Caco-2 (cell line): ENCODE data around the gene SLC25A10. TPM values are rescaled to one million over a fixed set of nuclear protein-coding genes. Genes with fewer than 3 reads are reported as not detected.

ENCODE experiments used
- BruUV-seq: library from RNA; stranded (reverse); fragments of 400-500 nt; replicated peaks from 2 replicates; lab custom pipeline; 2021; lab: Mats Ljungman, UMichigan
- CTCF ChIA-PET: fragments of 300-600 bp; sonication (Branson Sonifier 250); formaldehyde crosslinking; loops from one replicate; lab custom pipeline; 2022; ENCODE audit warnings: antibody characterized with exemption; lab: Charles Lee
- POLR2A ChIA-PET: fragments of 300-600 bp; sonication (Branson Sonifier 250); formaldehyde crosslinking; loops from one replicate; lab custom pipeline; 2022; ENCODE audit warnings: antibody characterized with exemption; lab: Charles Lee
- DNase-seq, 2 experiments: peaks; one replicate each; pipeline versions ENCODE4 v3.0.0 to v3.0.0-alpha.2; 2020 to 2022
- H3K27me3 ChIP-seq: replicated peaks from 2 replicates; pipeline ENCODE4 v1.6.0; 2011; ENCODE audit warnings: low read length; ENCODE audit not compliant: control insufficient read depth, insufficient read depth
- H3K36me3 ChIP-seq: 2 replicates; pipeline ENCODE4 v1.5.1; 2011; ENCODE audit warnings: low read length; ENCODE audit not compliant: control insufficient read depth, insufficient read depth
- H3K4me1 ChIP-seq: fragments of 250-450 bp; sonication (Bioruptor Pico); 2 replicates; pipeline ENCODE4 v1.5.1; 2020; ENCODE audit warnings: mild to moderate bottlenecking
- H3K4me3 ChIP-seq: 2 replicates; pipeline ENCODE4 v1.5.1; 2011; ENCODE audit warnings: low read depth, mild to moderate bottlenecking, control low read depth, low read length
- H3K9me3 ChIP-seq: fragments of 250-450 bp; sonication (Bioruptor Pico); 2 replicates; pipeline ENCODE4 v1.5.1; 2020; ENCODE audit warnings: mild to moderate bottlenecking, moderate library complexity
- H3K27ac Mint-ChIP-seq: one replicate; pipeline ENCODE4 v1.8.0; 2022; ENCODE audit warnings: mixed read lengths; ENCODE audit not compliant: unreplicated experiment
- H3K27me3 Mint-ChIP-seq: one replicate; pipeline ENCODE4 v1.8.0; 2022; ENCODE audit warnings: mixed read lengths; ENCODE audit not compliant: insufficient read depth, unreplicated experiment
- H3K36me3 Mint-ChIP-seq: one replicate; pipeline ENCODE4 v1.8.0; 2022; ENCODE audit warnings: mild to moderate bottlenecking, mixed read lengths; ENCODE audit not compliant: insufficient read depth, unreplicated experiment
- H3K4me1 Mint-ChIP-seq: one replicate; pipeline ENCODE4 v1.8.0; 2022; ENCODE audit warnings: low read depth, mixed read lengths; ENCODE audit not compliant: unreplicated experiment
- H3K4me3 Mint-ChIP-seq: one replicate; pipeline ENCODE4 v1.8.0; 2022; ENCODE audit warnings: mild to moderate bottlenecking, moderate library complexity, mixed read lengths; ENCODE audit not compliant: unreplicated experiment
- H3K9me3 Mint-ChIP-seq: one replicate; pipeline ENCODE4 v1.8.0; 2022; ENCODE audit warnings: mixed read lengths; ENCODE audit not compliant: unreplicated experiment
- intact Hi-C: fragments of 100-400 bp; cut with micrococcal nuclease; formaldehyde crosslinking; loops from one replicate; pipeline ENCODE4 v1.10.0; 2022; ENCODE audit not compliant: unreplicated experiment
- total RNA-seq: library from RNA; stranded (reverse); gene quantifications from 2 replicates; pipeline ENCODE4 v1.2.3, GENCODE V29; 2022
- TF ChIP-seq, protein P1 (sequence below), 2 experiments: fragments of 200-600 bp in 1 of 2; IDR thresholded peaks; 1 replicate in 1 of 2; 2 replicates in 1 of 2; pipeline versions ENCODE4 v1.5.1 to v1.8.0; 2011 to 2022; ENCODE audit warnings: antibody characterized with exemption in 1 of 2, control low read depth in 1 of 2, inconsistent platforms in 1 of 2, low read depth in 1 of 2, low read length in 1 of 2, mild to moderate bottlenecking in 1 of 2, moderate library complexity in 1 of 2; ENCODE audit not compliant: insufficient read depth in 1 of 2, severe bottlenecking in 1 of 2, unreplicated experiment in 1 of 2

The SLC25A10 gene
- total RNA-seq, 1 experiment from 2014 or later, result 49.5 TPM

DNA sequence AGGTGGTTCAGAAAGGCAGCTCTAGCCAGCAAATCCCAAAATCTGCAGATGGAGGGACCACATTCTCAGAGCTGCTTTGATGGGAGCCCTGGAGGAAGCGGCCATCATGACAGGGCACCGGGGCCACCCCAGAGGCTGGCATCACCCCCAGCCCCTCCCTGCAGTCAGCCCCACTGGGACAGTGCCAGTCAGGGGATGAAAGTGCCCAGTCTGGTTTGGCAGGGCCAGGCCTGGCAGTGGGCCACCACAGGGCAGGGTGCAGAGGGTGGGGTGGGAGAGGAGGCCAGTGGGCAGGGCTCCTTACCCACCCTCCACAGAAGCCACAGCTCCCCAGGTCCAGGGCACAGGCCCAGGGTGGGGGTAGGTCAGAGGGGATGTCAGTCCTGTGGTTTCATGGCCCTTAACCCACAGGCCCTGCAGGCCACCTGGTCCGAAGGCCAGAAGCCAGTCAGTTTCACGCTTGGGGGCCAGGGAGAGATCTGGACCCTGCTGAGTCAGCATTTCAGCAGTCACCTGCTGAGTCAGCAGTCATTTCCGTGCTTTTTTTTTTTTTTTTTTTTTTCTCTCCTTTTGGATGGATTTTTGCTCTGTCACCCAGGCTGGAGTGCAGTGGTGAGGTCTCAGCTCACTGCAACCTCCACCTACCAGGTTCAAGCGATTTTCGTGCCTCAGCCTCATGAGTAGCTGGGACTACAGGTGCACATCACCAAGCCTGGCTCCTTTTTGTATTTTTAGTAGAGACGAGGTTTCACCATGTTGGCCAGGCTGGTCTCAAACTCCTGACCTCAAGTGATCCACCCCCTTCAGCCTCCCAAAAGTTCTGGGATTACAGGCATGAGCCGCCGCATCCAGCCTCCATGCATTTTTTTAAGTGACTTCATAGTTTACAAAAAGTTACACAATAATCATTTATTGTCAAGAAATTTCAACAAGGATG lies 10.4 kb downstream of the SLC25A10 start:
- peaks cover 31% of the 10 kb centered on the region for H3K36me3 Mint-ChIP-seq
- Histone ChIP-seq H3K4me3 (no peak overlapping the region), H3K36me3 (no peaks in the 10 kb centered on the region), H3K9me3 (no peaks in the 10 kb centered on the region), H3K27me3 (no peaks in the 10 kb centered on the region), H3K4me1 (peaks cover 4% of the 10 kb centered on the region; the same call in 1 of the 2 replicates)
- no peaks in the 10 kb centered on the region for H3K4me1 Mint-ChIP-seq
- intact Hi-C loops, result no loop called here
- DNase-seq, result no peak
- TF ChIP-seq, protein P1, sequence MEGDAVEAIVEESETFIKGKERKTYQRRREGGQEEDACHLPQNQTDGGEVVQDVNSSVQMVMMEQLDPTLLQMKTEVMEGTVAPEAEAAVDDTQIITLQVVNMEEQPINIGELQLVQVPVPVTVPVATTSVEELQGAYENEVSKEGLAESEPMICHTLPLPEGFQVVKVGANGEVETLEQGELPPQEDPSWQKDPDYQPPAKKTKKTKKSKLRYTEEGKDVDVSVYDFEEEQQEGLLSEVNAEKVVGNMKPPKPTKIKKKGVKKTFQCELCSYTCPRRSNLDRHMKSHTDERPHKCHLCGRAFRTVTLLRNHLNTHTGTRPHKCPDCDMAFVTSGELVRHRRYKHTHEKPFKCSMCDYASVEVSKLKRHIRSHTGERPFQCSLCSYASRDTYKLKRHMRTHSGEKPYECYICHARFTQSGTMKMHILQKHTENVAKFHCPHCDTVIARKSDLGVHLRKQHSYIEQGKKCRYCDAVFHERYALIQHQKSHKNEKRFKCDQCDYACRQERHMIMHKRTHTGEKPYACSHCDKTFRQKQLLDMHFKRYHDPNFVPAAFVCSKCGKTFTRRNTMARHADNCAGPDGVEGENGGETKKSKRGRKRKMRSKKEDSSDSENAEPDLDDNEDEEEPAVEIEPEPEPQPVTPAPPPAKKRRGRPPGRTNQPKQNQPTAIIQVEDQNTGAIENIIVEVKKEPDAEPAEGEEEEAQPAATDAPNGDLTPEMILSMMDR (IDR thresholded peaks at IDR 0.05; ENCODE audit: insufficient read depth in 1 of 2, low read depth in 1 of 2, low read length in 1 of 2, severe bottlenecking in 1 of 2, unreplicated experiment in 1 of 2), result no peak
- ChIA-PET POLR2A (interaction anchor here (1.1 to 1.3 kb wide), 2 partner anchors 10 to 111 kb away, joined by 5 to 10 read pairs; partner anchors contain the start of genes MCRIP1 and SLC25A10), CTCF (interaction anchor here (0.6 kb wide), 1 partner anchor 102 kb away, joined by 3 read pairs; no protein-coding TSS in a partner anchor)
- H3K27ac Mint-ChIP-seq, result no peak overlapping the region
- H3K27me3 Mint-ChIP-seq, result no peaks in the 10 kb centered on the region
- no peaks in the 10 kb centered on the region for H3K9me3 Mint-ChIP-seq
- H3K4me3 Mint-ChIP-seq, result no peak overlapping the region
- no TSS peak for BruUV-seq

GRCh38 chr17:81723651-81724209 lies 11.6 kb downstream of the SLC25A10 start:
- H3K4me3 Mint-ChIP-seq, result no peak overlapping the region
- H3K27me3 ChIP-seq, result no peaks in the 10 kb centered on the region
- no peaks in the 10 kb centered on the region for H3K27me3 Mint-ChIP-seq
- TF ChIP-seq, protein P1 (IDR thresholded peaks at IDR 0.05; ENCODE audit: insufficient read depth in 1 of 2, low read depth in 1 of 2, low read length in 1 of 2, severe bottlenecking in 1 of 2, unreplicated experiment in 1 of 2), result no peak
- H3K36me3 ChIP-seq, result no peaks in the 10 kb centered on the region
- ChIA-PET POLR2A (interaction anchor here (0.5 to 0.6 kb wide), 3 partner anchors 25 to 211 kb away, joined by 3 to 6 read pairs (median 3); partner anchors contain the start of gene ACTG1), CTCF (no interaction called here)
- peaks cover 24% of the 10 kb centered on the region for H3K36me3 Mint-ChIP-seq
- DNase-seq, result no peak
- no peak overlapping the region for H3K27ac Mint-ChIP-seq
- no peaks in the 10 kb centered on the region for H3K4me1 Mint-ChIP-seq
- intact Hi-C loops, result no loop called here
- peaks cover 4% of the 10 kb centered on the region; the same call in 1 of the 2 replicates for H3K4me1 ChIP-seq
- no peaks in the 10 kb centered on the region for H3K9me3 Mint-ChIP-seq
- BruUV-seq, result TSS peak; percentile 39
- H3K4me3 ChIP-seq, result no peak overlapping the region
- no peaks in the 10 kb centered on the region for H3K9me3 ChIP-seq

DNA sequence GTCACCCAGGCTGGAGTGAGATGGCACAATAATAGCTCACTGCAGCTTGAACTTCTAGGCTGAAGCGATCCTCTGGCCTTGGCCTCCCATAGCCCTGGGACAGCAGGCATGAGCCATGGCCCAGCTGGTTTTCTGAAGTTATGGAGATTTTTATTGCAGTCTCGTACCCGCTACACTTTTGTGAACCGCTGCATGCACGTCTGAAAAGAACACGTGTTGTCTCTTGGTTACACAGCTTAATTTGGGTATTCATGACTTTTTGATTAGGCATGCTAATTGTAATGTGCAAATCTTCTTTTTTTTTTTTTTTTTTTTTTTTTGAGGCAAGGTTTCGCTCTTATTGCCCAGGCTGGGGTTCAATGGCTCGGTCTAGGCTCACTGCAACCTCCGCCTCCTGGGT lies 13.4 kb downstream of the SLC25A10 start:
- no peak for DNase-seq
- Histone ChIP-seq H3K27me3 (no peaks in the 10 kb centered on the region), H3K4me1 (peaks cover 4% of the 10 kb centered on the region; the same call in 1 of the 2 replicates), H3K4me3 (no peak overlapping the region), H3K9me3 (no peaks in the 10 kb centered on the region), H3K36me3 (no peaks in the 10 kb centered on the region)
- BruUV-seq, result no TSS peak
- H3K4me3 Mint-ChIP-seq, result no peak overlapping the region
- TF ChIP-seq, protein P1 (IDR thresholded peaks at IDR 0.05; ENCODE audit: insufficient read depth in 1 of 2, low read depth in 1 of 2, low read length in 1 of 2, severe bottlenecking in 1 of 2, unreplicated experiment in 1 of 2), result no peak
- H3K27ac Mint-ChIP-seq, result no peak overlapping the region
- POLR2A ChIA-PET, result interaction anchor here (0.6 kb wide), 1 partner anchor 82 kb away, joined by 10 read pairs; no protein-coding TSS in a partner anchor
- H3K27me3 Mint-ChIP-seq, result no peaks in the 10 kb centered on the region
- no peaks in the 10 kb centered on the region for H3K4me1 Mint-ChIP-seq
- CTCF ChIA-PET, result interaction anchor here (0.7 kb wide), 1 partner anchor 125 kb away, joined by 3 read pairs; no protein-coding TSS in a partner anchor
- intact Hi-C loops, result no loop called here
- no peaks in the 10 kb centered on the region for H3K9me3 Mint-ChIP-seq
- peaks cover 13% of the 10 kb centered on the region for H3K36me3 Mint-ChIP-seq
